ENCODE measurements around the gene SYP.
"Not testable (repeated sequence)": the region's sequence is repeated elsewhere in the genome, so short reads cannot be mapped to it uniquely, and the experiment has no call there.

SYP gene

GRCh38 chrX:49189606-49190005 is 10.4 kb downstream of the SYP start:
- DNase-seq (ENCODE audit: low read depth): no peak

DNA sequence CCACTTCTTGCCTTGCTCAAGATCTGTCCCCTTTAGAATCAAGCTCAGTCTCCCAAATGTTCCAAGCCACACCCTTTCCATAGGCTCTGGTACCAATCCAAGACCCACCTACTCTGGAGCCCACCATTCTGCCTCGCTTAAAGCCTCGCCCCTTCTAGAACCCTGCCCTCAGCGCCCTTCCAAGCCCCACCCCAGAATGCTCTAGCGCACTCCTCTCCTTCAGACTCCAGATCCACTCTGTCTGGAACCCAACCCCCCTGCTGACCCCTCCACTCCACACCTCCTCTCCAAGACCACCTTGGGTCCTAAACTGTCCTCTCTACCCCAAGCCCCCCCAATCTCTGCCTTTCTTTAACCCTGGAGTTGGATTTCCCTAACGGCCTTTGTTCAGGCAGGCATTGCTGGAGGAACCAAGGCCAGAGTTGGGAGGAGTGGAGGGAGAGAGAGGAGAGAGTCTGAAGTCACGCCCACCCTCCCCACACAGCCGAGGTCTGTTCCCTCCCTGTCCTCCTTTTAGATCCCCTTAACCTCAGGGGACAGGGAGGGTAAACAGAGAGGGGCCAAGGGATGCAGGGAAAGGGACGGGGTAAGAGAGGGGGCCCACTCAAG is 11.4 kb downstream of the SYP start:
- DNase-seq (ENCODE audit: low read depth): no peak

DNA sequence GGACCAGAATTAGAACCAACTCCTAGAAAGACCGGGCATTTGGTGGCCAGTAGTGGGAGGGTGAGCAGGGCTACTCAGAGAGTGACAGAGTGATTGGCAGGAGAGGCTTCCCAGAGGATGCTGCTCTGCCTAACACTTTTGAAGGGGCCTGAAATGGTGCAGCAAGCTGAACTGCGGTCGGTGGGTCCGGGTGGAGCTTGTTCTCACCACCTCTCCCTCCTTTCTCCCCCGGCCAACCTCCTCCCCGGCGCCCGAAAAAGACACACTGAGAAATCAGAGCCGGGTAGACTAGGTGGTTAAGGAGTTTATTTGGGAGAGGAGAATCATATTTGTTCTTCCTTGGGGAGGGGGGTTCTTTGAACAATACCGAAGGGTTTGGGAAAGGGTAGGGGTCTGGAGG is 12.5 kb downstream of the SYP start:
- no peak for DNase-seq (ENCODE audit: low read depth)

- DNase-seq (ENCODE audit: low read depth): no peak
These were observed 13.0 kb downstream of the SYP start for GRCh38 chrX:49187028-49187394.

GRCh38 chrX:49186125-49187027 is 13.6 kb downstream of the SYP start, which contains the start of gene PRICKLE3:
Gene PRICKLE3 (minus strand): TSS chrX:49186373. CDS start chrX:49186297, 76 bp downstream.
- DNase-seq (ENCODE audit: low read depth): peak; percentile 52

- DNase-seq (ENCODE audit: low read depth): no peak
These were observed 15.4 kb downstream of the SYP start for GRCh38 chrX:49184294-49185281.

DNA sequence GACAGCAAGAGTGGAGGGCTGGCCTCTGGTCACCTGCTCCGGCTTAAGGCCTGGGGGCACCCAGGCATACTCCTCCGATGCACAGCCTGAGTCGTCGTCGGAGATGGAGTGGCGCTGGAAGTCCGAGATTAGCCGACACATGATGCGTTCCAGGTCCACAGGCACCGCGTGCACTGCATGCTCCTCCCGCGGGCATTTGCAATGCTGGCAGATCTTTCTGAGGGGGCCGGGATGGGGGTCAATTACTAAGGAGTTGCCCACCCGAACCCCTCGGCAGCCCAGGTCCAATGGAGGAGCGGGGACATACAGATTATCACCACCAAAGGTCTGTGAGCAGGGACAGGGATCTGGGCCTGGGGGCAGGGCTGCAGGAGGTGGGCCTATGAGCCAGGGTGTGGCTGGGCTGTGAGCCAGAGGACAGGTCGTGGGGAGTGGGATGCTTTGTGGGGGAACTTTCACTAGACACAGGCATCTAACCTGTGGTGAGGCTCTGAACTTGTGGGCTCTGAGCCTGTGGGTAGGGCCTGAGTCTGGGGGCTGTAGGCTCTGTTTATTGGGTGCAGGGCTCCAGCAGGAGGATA is 16.2 kb downstream of the SYP start:
- DNase-seq (ENCODE audit: low read depth): no peak

- DNase-seq (ENCODE audit: low read depth): no peak
These were observed 20.6 kb downstream of the SYP start for GRCh38 chrX:49179358-49179757.

GRCh38 chrX:49178537-49178936 is 21.5 kb downstream of the SYP start:
- no peak for DNase-seq (ENCODE audit: low read depth)

- DNase-seq (ENCODE audit: low read depth): no peak
These were observed 22.0 kb downstream of the SYP start for GRCh38 chrX:49177873-49178480.

- no peak for DNase-seq (ENCODE audit: low read depth)
These were observed 22.6 kb downstream of the SYP start for GRCh38 chrX:49177338-49177833.

- no peak for DNase-seq (ENCODE audit: low read depth)
These were observed 23.3 kb downstream of the SYP start for GRCh38 chrX:49176421-49177326.

- no peak for DNase-seq (ENCODE audit: low read depth)
These were observed 24.3 kb downstream of the SYP start for GRCh38 chrX:49175435-49176274.

- no peak for DNase-seq (ENCODE audit: low read depth)
These were observed 25.3 kb downstream of the SYP start for GRCh38 chrX:49174723-49175122.

- DNase-seq (ENCODE audit: low read depth): not testable (repeated sequence)
These were observed 26.4 kb downstream of the SYP start for GRCh38 chrX:49173544-49173943.

DNA sequence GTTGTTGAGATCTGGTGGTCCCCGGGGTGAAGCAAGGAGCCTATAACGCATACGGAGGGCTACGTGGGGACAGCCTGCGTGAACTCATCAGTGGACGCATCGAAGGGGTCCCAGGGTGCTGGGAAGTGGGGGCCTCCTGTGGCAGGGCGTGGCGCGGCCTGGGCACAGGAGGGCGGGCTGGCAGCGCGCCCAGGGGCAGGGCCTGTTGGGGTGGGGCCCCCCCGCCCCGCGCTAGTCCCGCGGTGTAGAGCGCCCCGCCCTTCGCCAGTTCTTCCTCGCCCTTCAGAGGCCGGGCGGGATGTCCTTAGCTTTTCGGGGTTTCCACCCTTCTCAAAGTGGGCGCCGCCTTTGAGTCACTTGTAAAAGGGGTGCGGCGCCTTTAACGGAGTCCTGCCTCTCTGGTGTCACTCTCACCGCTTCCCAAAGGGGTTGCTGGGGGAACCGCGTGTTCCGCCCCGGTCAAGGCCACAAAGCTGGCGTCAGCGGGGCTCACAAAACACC is 27.7 kb downstream of the SYP start:
- peak; percentile 51 for DNase-seq (ENCODE audit: low read depth)

- DNase-seq (ENCODE audit: low read depth): peak; percentile 62
These were observed 28.2 kb downstream of the SYP start, which contains the start of gene PLP2 for GRCh38 chrX:49171752-49172279. Gene PLP2 (plus strand): TSS chrX:49171898. CDS start chrX:49172001, 103 bp downstream.

- DNase-seq (ENCODE audit: low read depth): no peak
These were observed 32.3 kb downstream of the SYP start for GRCh38 chrX:49167740-49168108.

Data from stimulated activated CD8-positive, alpha-beta memory T cell treated with anti-CD3 and anti-CD28 coated beads, Interleukin-12 subunit alpha, Interleukin-12 subunit beta, amount 100 ng/mL, for 4 hours (primary cell).